Parathyroid adenoma (tissue), 2 donors: Measurements from ENCODE around the gene PGM5.

Experiments used
- H2AFZ ChIP-seq: fragments of 300-600 bp; sonication (generic); one replicate; pipeline ENCODE4 v1.7.0; 2017; ENCODE audit warnings: antibody characterized with exemption, mild to moderate bottlenecking
- H3K27ac ChIP-seq: fragments of 300-600 bp; sonication (generic); one replicate; pipeline ENCODE4 v1.7.0; 2017
- H3K27me3 ChIP-seq: fragments of 300-600 bp; sonication (generic); one replicate; pipeline ENCODE4 v1.7.0; 2017; ENCODE audit warnings: low read length; ENCODE audit not compliant: control insufficient read depth, insufficient read depth
- H3K36me3 ChIP-seq: fragments of 300-600 bp; sonication (generic); one replicate; pipeline ENCODE4 v1.7.0; 2017; ENCODE audit warnings: low read length; ENCODE audit not compliant: control insufficient read depth, insufficient read depth
- H3K4me1 ChIP-seq: fragments of 300-600 bp; sonication (generic); one replicate; pipeline ENCODE4 v1.7.0; 2017; ENCODE audit warnings: control low read depth
- H3K4me2 ChIP-seq: fragments of 300-600 bp; sonication (generic); one replicate; pipeline ENCODE4 v1.7.0; 2017; ENCODE audit warnings: low read length
- H3K4me3 ChIP-seq: fragments of 300-600 bp; sonication (generic); one replicate; pipeline ENCODE4 v1.7.0; 2017; ENCODE audit warnings: low read depth, low read length
- H3K79me2 ChIP-seq: fragments of 300-600 bp; sonication (generic); one replicate; pipeline ENCODE4 v1.7.0; 2017; ENCODE audit warnings: control low read depth
- H3K9ac ChIP-seq: fragments of 300-600 bp; sonication (generic); one replicate; pipeline ENCODE4 v1.7.0; 2017; ENCODE audit warnings: mild to moderate bottlenecking
- H3K9me3 ChIP-seq: fragments of 300-600 bp; sonication (generic); one replicate; pipeline ENCODE4 v1.7.0; 2017; ENCODE audit warnings: low read length; ENCODE audit not compliant: control insufficient read depth
- TF ChIP-seq, protein P1 (sequence below): fragments of 300-600 bp; sonication (generic); IDR thresholded peaks from one replicate; pipeline ENCODE4 v1.7.0; 2017; ENCODE audit warnings: antibody characterized with exemption, mild to moderate bottlenecking
- donor health status: primary hyperparathyroidism.

PGM5 gene

DNA sequence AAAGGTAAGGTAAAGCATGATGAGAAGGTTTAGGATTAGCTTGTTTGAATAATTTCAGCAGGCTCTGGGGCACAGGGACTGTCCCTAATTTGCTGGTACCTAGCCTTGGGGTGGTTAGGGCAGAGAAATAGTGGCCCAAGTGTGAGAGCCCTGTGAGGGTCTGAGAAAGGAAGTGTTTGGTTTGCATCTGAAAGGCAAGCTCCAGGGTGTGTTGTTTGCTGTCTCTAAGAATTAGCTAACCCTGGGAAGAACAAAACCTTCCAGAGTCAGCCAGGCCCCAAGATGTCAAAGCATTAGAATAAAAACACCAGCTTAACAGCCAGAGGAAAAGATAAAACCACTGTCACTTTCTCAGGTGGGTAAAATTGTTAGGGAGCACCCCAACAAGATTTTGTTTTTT lies 153.3 kb downstream of the PGM5 start:
- H3K36me3 ChIP-seq: no peaks in the 10 kb centered on the region
- no peaks in the 10 kb centered on the region for H3K27me3 ChIP-seq
- H3K4me1 ChIP-seq: no peaks in the 10 kb centered on the region
- TF ChIP-seq, protein P1, sequence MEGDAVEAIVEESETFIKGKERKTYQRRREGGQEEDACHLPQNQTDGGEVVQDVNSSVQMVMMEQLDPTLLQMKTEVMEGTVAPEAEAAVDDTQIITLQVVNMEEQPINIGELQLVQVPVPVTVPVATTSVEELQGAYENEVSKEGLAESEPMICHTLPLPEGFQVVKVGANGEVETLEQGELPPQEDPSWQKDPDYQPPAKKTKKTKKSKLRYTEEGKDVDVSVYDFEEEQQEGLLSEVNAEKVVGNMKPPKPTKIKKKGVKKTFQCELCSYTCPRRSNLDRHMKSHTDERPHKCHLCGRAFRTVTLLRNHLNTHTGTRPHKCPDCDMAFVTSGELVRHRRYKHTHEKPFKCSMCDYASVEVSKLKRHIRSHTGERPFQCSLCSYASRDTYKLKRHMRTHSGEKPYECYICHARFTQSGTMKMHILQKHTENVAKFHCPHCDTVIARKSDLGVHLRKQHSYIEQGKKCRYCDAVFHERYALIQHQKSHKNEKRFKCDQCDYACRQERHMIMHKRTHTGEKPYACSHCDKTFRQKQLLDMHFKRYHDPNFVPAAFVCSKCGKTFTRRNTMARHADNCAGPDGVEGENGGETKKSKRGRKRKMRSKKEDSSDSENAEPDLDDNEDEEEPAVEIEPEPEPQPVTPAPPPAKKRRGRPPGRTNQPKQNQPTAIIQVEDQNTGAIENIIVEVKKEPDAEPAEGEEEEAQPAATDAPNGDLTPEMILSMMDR: no peak
- H3K79me2 ChIP-seq: no peaks in the 10 kb centered on the region
- no peak overlapping the region for H2AFZ ChIP-seq
- H3K9me3 ChIP-seq: no peaks in the 10 kb centered on the region
- no peak overlapping the region for H3K9ac ChIP-seq
- H3K4me2 ChIP-seq: no peak overlapping the region
- H3K27ac ChIP-seq: no peak overlapping the region
- H3K4me3 ChIP-seq: no peak overlapping the region

DNA sequence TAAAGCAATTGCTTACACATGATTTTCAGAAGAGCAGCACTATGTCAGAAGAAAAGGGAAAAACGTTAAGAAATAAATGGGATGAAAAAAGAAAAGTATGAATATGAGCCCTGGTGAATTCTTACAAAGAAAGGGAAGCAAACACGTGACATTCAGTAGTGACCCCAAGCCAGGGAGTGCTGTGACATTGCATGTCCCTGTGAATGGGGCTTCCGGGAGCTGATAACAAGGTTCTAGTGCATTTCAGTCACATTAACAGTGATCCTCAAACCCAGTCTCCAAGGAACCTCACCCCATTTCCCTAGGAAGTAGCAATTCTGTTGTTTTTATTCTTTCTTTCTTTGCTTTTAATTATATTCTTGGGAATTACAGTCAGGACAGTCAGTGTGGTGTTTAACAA lies 157.0 kb downstream of the PGM5 start:
- H3K4me1 ChIP-seq: no peaks in the 10 kb centered on the region
- H3K4me2 ChIP-seq: no peak overlapping the region
- no peaks in the 10 kb centered on the region for H3K27me3 ChIP-seq
- H3K27ac ChIP-seq: no peak overlapping the region
- TF ChIP-seq, protein P1: no peak
- H2AFZ ChIP-seq: no peak overlapping the region
- H3K9me3 ChIP-seq: no peaks in the 10 kb centered on the region
- H3K4me3 ChIP-seq: no peak overlapping the region
- no peak overlapping the region for H3K9ac ChIP-seq
- no peaks in the 10 kb centered on the region for H3K79me2 ChIP-seq
- no peaks in the 10 kb centered on the region for H3K36me3 ChIP-seq

DNA sequence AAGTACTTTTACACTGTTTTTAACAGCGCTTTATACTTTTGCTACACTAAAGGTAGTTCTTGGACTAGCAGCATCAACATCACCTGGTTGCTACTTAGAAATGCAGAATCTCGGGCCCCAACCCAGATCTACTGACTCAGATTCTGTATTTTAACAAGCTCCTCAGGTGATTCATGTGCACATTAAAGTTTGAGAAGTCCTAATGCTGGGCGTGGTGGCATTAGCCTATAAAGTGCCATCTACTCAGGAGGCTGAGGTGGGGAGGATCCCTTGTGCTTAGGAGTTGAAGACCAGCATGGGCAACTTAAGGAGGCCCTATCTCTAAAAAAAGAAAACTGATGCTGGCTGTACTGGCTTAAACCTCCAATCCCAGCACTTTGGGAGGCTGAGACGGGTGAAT lies 157.6 kb downstream of the PGM5 start:
- Histone ChIP-seq H3K4me2 (no peak overlapping the region), H3K4me1 (no peaks in the 10 kb centered on the region), H3K79me2 (no peaks in the 10 kb centered on the region), H3K36me3 (no peaks in the 10 kb centered on the region), H3K27me3 (no peaks in the 10 kb centered on the region), H3K9me3 (no peaks in the 10 kb centered on the region), H2AFZ (no peak overlapping the region), H3K4me3 (no peak overlapping the region), H3K27ac (no peak overlapping the region), H3K9ac (no peak overlapping the region)
- TF ChIP-seq, protein P1: no peak

DNA sequence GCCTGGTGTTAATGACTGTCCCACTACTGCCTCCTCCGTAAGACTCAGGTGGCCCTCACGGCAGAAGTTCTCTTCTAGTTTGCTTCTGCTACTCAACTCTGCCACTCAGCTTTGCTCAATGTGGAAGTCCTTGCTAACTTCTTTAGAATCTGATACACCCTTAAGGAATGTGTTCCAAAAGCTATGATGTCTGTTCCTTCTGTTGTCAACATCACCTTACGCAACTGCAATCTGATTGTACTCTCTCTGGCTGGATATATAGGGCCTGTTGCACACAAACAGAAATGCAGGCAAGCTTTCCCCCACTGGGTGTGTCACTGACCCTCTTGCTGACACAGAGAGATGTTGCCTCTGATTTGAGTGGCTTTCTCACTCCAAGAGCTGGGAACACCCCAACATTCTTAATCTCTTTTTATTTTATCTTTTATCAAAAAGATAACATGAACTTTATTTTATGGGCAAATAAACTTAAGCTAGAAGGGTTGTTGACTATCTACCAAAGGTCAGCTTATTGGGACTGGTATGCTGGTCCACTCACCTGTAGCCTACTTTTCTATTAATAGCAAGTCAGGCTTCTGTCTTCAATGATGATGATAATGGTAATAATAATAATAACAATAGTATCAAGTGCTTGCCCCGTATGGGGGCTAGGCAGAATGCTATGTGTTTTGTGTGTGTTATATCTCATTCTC lies 159.1 kb downstream of the PGM5 start:
- H2AFZ ChIP-seq: no peak overlapping the region
- no peaks in the 10 kb centered on the region for H3K9me3 ChIP-seq
- H3K27me3 ChIP-seq: no peaks in the 10 kb centered on the region
- no peaks in the 10 kb centered on the region for H3K4me1 ChIP-seq
- no peak overlapping the region for H3K27ac ChIP-seq
- H3K79me2 ChIP-seq: no peaks in the 10 kb centered on the region
- no peaks in the 10 kb centered on the region for H3K36me3 ChIP-seq
- H3K4me3 ChIP-seq: no peak overlapping the region
- H3K4me2 ChIP-seq: no peak overlapping the region
- H3K9ac ChIP-seq: no peak overlapping the region
- TF ChIP-seq, protein P1: no peak

DNA sequence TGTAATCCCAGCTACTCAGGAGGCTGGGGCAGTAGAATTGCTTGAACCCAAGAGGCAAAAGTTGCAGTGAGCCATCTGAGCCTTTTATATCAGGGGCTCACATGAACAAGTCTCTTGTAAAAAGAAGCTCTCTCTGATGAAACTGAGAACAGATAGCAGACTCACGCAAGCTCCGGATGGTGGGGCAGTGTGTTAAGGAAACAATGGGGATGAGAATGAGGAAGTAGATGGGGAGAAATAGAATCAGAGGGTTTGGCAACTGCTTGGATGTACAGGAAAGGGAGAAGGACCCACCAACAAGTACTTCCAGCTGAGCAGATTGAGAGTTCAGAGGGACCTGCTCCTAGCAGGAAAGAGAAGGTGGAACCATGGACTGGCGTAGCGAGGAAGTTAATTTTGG lies 165.7 kb downstream of the PGM5 start:
- Histone ChIP-seq H2AFZ (no peak overlapping the region), H3K4me2 (no peak overlapping the region), H3K27me3 (no peaks in the 10 kb centered on the region), H3K79me2 (no peaks in the 10 kb centered on the region), H3K4me3 (no peak overlapping the region), H3K36me3 (no peaks in the 10 kb centered on the region), H3K9ac (no peak overlapping the region), H3K27ac (no peak overlapping the region), H3K9me3 (no peaks in the 10 kb centered on the region), H3K4me1 (no peaks in the 10 kb centered on the region)
- TF ChIP-seq, protein P1: no peak
